K562 treated with DMSO at 1 percent for 4 hours (cell line): ENCODE measurements around the gene AQP5. TPM values are rescaled to one million over a fixed set of nuclear protein-coding genes. Genes with fewer than 3 reads are reported as not detected.

Source experiments
- total RNA-seq: library from RNA; unstranded; fragments of 300-600 nt; gene quantifications from 2 replicates; pipeline ENCODE4 v1.2.3, GENCODE V29; 2022; ENCODE audit not compliant: insufficient read depth

Gene AQP5
- not detected in 2 replicates for total RNA-seq

DNA sequence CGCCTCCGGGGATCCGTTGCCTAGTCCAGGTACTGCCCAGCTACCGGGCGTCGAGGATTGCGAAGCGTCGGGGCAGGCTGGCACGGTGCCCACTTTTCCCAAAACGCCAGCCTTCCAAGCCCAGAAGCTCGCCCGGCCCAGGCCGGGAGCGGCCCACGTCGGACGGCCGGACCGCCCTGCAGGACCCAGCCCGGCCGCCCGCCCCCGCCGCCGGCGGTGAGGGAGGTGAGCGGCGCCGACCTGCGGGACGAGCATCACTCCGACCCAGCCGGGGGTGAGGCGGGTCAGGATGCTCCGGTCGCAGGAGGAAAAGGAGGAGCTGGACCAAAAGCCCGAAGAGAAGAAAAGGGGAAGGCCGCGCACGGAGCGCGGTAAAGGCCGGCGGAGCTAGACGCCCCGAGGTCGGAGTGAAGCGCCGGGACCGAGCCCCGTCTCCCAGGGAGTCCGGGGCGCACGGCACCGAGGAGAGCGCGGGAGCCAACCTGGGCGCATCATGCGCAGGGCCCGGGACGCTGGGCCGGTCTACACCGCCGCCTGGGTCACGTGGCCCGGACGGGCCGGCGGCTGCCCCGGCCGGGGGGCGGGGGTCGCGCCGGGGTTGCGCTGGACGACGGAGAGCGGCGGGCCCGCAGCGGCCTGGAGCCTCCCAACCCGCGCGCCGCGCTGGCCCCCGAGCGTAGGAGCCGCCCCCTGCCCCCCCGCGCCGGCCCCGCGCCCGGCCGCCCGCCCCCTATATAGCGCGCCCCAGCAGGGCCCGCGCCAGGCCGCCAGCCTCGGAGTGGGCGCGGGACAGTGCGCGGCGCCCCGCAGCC, at the start of gene AQP5:
AQP5 (plus strand) TSS at position 762 of the 812 bp plus-strand sequence. CDS start 146 bp downstream, outside the sequence.

DNA sequence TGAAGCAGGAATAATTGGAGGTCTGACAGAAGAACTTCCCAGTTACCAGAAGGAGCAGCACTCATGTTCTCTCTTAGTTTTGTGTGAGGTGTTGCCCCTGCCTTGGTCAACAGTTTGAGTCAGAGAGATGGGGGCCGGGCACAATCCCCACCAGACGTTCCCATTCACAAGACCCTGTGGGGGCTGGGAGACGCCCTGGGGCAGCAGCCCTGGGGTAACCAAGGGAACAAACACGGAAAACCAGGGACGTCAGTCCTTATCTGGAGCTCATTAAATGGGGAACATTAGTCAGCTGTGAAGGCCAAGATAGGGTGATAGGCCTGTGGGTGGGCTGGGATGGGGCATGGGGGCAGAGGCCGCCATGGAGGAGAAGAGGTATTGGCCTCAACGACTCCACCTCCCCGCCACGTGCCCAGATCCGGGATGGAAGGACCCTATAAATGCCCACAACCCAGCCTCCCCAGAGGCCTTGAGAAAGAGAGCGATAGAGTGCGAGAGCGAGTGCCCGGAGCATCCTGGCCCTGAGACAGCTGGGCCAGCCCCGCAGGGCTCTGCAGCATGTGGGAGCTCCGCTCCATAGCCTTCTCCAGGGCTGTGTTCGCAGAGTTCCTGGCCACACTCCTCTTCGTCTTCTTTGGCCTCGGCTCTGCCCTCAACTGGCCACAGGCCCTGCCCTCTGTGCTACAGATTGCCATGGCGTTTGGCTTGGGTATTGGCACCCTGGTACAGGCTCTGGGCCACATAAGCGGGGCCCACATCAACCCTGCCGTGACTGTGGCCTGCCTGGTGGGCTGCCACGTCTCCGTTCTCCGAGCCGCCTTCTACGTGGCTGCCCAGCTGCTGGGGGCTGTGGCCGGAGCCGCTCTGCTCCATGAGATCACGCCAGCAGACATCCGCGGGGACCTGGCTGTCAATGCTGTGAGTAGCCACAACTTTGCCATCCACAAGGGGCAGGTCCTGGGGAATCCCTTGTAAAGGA, 11.1 kb upstream of the AQP5 start, which contains the start of gene AQP2:
AQP2 (plus strand) TSS at position 465 of the 979 bp plus-strand sequence; CDS start at position 559, 94 bp downstream.

DNA sequence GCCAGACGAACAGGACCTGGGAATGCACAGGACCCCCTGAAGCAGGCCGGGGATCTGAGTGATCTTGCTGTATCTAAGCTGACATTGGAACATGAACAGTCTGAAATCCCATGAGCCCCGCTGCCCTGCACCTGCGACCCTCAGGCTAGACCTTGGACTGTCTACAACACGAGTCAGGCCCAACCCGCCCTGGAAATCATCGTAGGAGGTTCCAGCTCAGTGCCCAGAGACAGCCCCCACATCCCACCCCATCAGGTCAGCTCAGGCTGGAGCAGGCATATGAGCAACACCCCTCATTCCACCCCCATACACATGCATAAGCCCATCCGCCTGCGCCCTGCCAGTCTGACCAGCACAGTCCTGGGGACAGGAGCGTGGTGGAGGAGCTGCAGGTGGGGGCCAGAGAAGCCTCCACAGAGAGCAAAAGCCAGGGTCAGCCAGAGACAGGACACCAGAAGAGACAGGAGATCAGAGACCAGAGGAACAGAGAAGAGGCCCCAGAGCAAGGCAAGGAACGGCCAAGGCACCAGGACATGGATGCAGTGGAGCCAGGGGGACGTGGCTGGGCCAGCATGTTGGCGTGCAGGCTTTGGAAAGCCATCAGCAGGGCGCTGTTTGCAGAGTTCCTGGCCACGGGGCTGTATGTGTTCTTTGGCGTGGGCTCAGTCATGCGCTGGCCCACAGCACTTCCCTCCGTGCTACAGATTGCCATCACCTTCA, 11.1 kb downstream of the AQP5 start, which contains the start of gene AQP6:
AQP6 (plus strand) TSS at position 307 of the 720 bp plus-strand sequence; CDS start at position 534, 227 bp downstream.

Other genes starting within 250 kb of the AQP5 start
- 467 and 471 TPM in 2 replicates for gene TMBIM6, start 220.3 kb upstream of the AQP5 start, total RNA-seq
- gene NCKAP5L, start 133.5 kb upstream of the AQP5 start, total RNA-seq = 11.4 and 14.3 TPM in 2 replicates
- 4.5 and 6.2 TPM in 2 replicates for gene BCDIN3D, start 118.8 kb upstream of the AQP5 start, total RNA-seq
- 0.33 and 0.44 TPM in 2 replicates for gene FAIM2, start 58.0 kb upstream of the AQP5 start, total RNA-seq
- gene AQP2, start 11.1 kb upstream of the AQP5 start, total RNA-seq = not detected in 2 replicates
- gene AQP6, start 11.1 kb downstream of the AQP5 start, total RNA-seq = not detected in 2 replicates
- 53.6 and 54.7 TPM in 2 replicates for gene RACGAP1, start 63.6 kb downstream of the AQP5 start, total RNA-seq
- 0.48 and 1.5 TPM in 2 replicates for gene ASIC1, start 95.7 kb downstream of the AQP5 start, total RNA-seq
- 52.6 and 62.0 TPM in 2 replicates for gene SMARCD1, start 123.5 kb downstream of the AQP5 start, total RNA-seq
- 0.25 TPM in 1 of 2 replicates, not detected in the other for gene GPD1, start 142.1 kb downstream of the AQP5 start, total RNA-seq
- 44.6 and 64.7 TPM in 2 replicates for gene COX14, start 150.4 kb downstream of the AQP5 start, total RNA-seq
- 20.9 and 24.8 TPM in 2 replicates for gene CERS5, start 205.5 kb downstream of the AQP5 start, total RNA-seq